Measurements from ENCODE around the gene DLAT.

- no peak for TF ChIP-seq POLR2A (IDR thresholded peaks at IDR 0.05)
- no peak for TF ChIP-seq CTCF (IDR thresholded peaks at IDR 0.05)
Measured at GRCh38 chr11:112042961-112043304, 17.7 kb downstream of the DLAT start.

Measured in uterus (tissue), 2 donors.